ENCODE results near the gene ACOT8. TPM values are rescaled to one million over a fixed set of nuclear protein-coding genes. Genes with fewer than 3 reads are reported as not detected.

The ACOT8 gene
- total RNA-seq, 1 donor from 2014 or later: 27.3 TPM

DNA sequence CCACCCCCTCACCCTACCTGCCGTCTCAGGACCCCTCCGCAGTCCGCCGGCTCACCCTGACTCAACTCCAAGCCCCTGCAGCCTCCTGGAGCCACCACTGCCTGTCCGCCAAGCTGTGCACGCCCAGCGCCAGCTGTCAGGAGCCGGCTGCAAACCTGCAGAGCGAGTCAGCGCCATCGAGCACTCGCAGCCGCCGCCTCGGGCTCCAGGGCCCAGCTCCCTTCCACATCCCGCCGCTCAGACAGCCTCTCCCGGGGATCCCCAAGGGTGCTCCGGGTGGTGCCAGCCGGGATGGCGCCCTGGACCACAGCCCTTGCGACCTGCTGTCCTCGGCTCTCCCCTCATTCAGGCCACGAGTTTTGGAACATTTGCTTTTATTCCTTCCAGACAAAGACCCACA is 34.3 kb downstream of the ACOT8 start:
- no peaks in the 10 kb centered on the region for H3K9me3 Mint-ChIP-seq
- intact Hi-C loops (cut with micrococcal nuclease): loop anchor here (5.0 kb wide), 1 partner anchor 189 kb away; no protein-coding TSS in a partner anchor
- no peak overlapping the region for H3K4me3 Mint-ChIP-seq
- POLR2A ChIA-PET: interaction anchor here (0.8 kb wide), 1 partner anchor 68 kb away, joined by 3 read pairs; the partner anchor contains the start of genes CTSA and NEURL2
- H3K27ac Mint-ChIP-seq: no peak overlapping the region
- TF ChIP-seq, protein P1, sequence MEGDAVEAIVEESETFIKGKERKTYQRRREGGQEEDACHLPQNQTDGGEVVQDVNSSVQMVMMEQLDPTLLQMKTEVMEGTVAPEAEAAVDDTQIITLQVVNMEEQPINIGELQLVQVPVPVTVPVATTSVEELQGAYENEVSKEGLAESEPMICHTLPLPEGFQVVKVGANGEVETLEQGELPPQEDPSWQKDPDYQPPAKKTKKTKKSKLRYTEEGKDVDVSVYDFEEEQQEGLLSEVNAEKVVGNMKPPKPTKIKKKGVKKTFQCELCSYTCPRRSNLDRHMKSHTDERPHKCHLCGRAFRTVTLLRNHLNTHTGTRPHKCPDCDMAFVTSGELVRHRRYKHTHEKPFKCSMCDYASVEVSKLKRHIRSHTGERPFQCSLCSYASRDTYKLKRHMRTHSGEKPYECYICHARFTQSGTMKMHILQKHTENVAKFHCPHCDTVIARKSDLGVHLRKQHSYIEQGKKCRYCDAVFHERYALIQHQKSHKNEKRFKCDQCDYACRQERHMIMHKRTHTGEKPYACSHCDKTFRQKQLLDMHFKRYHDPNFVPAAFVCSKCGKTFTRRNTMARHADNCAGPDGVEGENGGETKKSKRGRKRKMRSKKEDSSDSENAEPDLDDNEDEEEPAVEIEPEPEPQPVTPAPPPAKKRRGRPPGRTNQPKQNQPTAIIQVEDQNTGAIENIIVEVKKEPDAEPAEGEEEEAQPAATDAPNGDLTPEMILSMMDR (IDR thresholded peaks at IDR 0.05): no peak
- no peaks in the 10 kb centered on the region for H3K36me3 Mint-ChIP-seq (ENCODE audit: low read depth)
- H3K27me3 Mint-ChIP-seq: peaks cover 18% of the 10 kb centered on the region
- peaks cover 26% of the 10 kb centered on the region for H3K4me1 Mint-ChIP-seq
- CTCF ChIA-PET: interaction anchor here (0.8 to 1.1 kb wide), 2 partner anchors 140 to 147 kb away, joined by 3 read pairs; no protein-coding TSS in a partner anchor
- ATAC-seq (ENCODE audit: low read depth) (no peak), DNase-seq (no peak)

DNA sequence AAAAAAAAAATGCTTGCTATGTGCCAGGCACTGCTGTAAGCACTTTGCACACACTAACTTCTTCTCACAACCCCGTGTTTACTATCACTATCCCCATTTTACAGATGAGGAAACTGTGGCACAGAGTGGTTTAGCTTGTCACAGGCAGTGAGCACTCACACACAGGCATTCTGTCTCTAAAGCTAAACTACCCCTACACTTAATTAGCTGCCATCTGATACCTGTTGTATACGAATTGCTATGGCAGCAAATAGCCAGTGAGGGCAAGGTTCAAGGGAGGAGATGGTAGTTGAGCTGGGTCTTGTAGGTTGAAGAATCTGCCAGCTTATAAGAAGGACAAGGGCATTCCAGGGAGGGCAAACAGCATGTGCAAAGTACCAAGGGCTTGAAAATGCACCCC is 35.2 kb downstream of the ACOT8 start:
- ATAC-seq (ENCODE audit: low read depth) (no peak), DNase-seq (no peak)
- H3K4me3 Mint-ChIP-seq: no peak overlapping the region
- intact Hi-C loops (cut with micrococcal nuclease): loop anchor here (5.0 kb wide), 1 partner anchor 190 kb away; no protein-coding TSS in a partner anchor
- no peaks in the 10 kb centered on the region for H3K36me3 Mint-ChIP-seq (ENCODE audit: low read depth)
- no peaks in the 10 kb centered on the region for H3K9me3 Mint-ChIP-seq
- TF ChIP-seq, protein P1 (IDR thresholded peaks at IDR 0.05): no peak
- POLR2A ChIA-PET: interaction anchor here (0.6 kb wide), 1 partner anchor 8 kb away, joined by 4 read pairs; no protein-coding TSS in a partner anchor
- H3K4me1 Mint-ChIP-seq: peaks cover 26% of the 10 kb centered on the region
- no peak overlapping the region for H3K27ac Mint-ChIP-seq
- H3K27me3 Mint-ChIP-seq: peaks cover 18% of the 10 kb centered on the region
- CTCF ChIA-PET: no interaction called here

DNA sequence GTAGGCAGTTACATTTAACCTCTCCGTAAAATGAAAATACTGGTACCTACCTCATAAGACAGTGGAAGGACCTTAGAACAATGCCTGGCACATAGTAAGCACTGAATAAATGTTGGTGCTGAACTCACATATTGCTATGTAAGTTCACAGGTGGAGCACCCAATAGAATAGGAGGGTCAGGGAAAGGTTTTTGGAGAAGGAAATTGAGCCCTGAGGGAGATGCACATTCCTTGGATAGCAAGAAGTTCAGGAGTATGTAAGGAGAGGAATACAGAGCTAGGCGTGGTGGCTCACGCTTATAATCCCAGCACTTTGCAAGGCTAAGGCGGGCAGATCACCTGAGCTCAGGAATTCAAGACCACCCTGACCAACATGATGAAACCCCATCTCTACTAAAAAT is 37.7 kb downstream of the ACOT8 start:
- H3K4me3 Mint-ChIP-seq: no peak overlapping the region
- DNase-seq (no peak), ATAC-seq (ENCODE audit: low read depth) (no peak)
- ChIA-PET POLR2A (interaction anchor here (0.6 to 0.7 kb wide), 4 partner anchors 18 to 143 kb away, joined by 3 to 7 read pairs (median 5); no protein-coding TSS in a partner anchor), CTCF (no interaction called here)
- TF ChIP-seq, protein P1 (IDR thresholded peaks at IDR 0.05): no peak
- intact Hi-C loops (cut with micrococcal nuclease): no loop called here
- H3K27me3 Mint-ChIP-seq: peaks cover 18% of the 10 kb centered on the region
- peaks cover 24% of the 10 kb centered on the region for H3K4me1 Mint-ChIP-seq
- no peak overlapping the region for H3K27ac Mint-ChIP-seq
- no peaks in the 10 kb centered on the region for H3K9me3 Mint-ChIP-seq
- H3K36me3 Mint-ChIP-seq (ENCODE audit: low read depth): no peaks in the 10 kb centered on the region

DNA sequence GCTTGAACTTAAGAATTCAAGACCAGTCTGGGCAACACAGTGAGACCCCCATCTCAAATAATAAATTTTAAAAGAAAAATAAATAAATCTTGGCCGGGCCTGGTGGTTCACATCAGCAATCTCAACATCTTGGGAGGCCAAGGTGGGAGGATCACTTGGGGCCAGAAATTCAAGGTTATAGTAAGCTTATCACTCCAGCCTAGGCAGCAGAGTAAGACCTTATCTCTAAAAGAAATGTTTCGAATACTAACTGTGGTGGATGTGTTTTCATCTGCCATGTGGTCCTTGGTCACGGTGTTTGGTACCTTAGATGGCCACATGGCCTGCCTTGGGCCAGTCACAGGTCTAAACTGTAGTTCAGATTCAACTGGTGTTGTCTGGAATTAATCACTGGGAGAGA is 39.0 kb downstream of the ACOT8 start:
- peaks cover 11% of the 10 kb centered on the region for H3K27me3 Mint-ChIP-seq
- peaks cover 16% of the 10 kb centered on the region for H3K4me1 Mint-ChIP-seq
- POLR2A ChIA-PET: no interaction called here
- no peak for DNase-seq
- no peak overlapping the region for H3K4me3 Mint-ChIP-seq
- TF ChIP-seq, protein P1 (IDR thresholded peaks at IDR 0.05): no peak
- no peaks in the 10 kb centered on the region for H3K36me3 Mint-ChIP-seq (ENCODE audit: low read depth)
- CTCF ChIA-PET: no interaction called here
- H3K9me3 Mint-ChIP-seq: no peaks in the 10 kb centered on the region
- intact Hi-C loops (cut with micrococcal nuclease): no loop called here
- H3K27ac Mint-ChIP-seq: no peak overlapping the region
- no peak for ATAC-seq (ENCODE audit: low read depth)

DNA sequence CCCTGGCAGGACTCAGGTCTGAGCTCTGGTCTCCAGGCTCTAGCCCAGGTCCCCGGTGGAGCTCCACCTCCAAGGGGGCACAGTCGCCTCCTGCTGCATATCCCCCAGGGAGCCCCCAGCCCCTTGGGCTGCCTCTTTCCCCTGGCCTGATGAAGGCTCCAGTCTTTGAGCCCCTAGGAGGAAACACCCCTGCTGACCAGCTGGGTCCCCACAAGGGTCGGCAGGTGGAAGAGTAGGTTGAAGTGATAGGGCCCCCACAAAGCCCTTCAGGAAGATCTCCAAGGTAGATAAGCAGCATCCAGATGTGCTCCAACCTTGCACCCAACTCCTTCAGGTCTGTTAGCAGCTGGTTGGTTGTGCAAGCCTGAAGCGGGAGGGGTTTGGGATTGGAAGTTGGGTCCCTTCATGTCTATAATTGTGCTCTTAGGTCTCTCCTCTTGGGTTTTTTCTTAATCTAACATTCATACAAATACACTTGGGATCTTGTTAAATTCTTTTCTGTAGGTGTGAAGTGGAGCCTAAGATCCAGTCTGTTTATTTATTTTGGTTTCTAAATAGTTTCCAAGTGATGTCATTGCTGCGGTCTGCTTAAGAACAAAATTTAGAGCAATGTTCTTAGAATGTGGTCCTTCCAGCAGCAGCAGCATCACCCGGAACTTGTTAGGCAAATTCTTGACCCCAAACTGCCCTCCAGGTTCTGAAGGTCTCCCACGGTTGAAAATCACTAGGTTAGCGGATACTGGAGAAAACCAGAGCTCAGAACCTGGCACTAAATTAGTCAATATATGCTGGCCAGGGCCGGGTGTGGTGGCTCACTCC is 39.6 kb downstream of the ACOT8 start:
- no peak overlapping the region for H3K27ac Mint-ChIP-seq
- peaks cover 8% of the 10 kb centered on the region for H3K27me3 Mint-ChIP-seq
- CTCF ChIA-PET: no interaction called here
- no peaks in the 10 kb centered on the region for H3K36me3 Mint-ChIP-seq (ENCODE audit: low read depth)
- no peak for ATAC-seq (ENCODE audit: low read depth)
- H3K4me1 Mint-ChIP-seq: peaks cover 14% of the 10 kb centered on the region
- TF ChIP-seq, protein P1 (IDR thresholded peaks at IDR 0.05): no peak
- POLR2A ChIA-PET: interaction anchor here (0.7 kb wide), 1 partner anchor 852 kb away, joined by 5 read pairs; no protein-coding TSS in a partner anchor
- intact Hi-C loops (cut with micrococcal nuclease): no loop called here
- no peak for DNase-seq
- H3K9me3 Mint-ChIP-seq: no peaks in the 10 kb centered on the region
- H3K4me3 Mint-ChIP-seq: no peak overlapping the region
